GM23338 (cell line): ENCODE results near the gene MVB12B. TPM values are rescaled to one million over a fixed set of nuclear protein-coding genes. Genes with fewer than 3 reads are reported as not detected.

Experiments
- ATAC-seq: fragments of 200-7000 bp; cut with Tn5 transposase; 3 replicates; pipeline ENCODE4 v1.9.1; 2020
- DNase-seq: peaks from one replicate; pipeline ENCODE4 v3.0.0-alpha.2; 2015; ENCODE audit warnings: low spot score
- H2AFZ ChIP-seq: fragments of 200-600 bp; sonication (generic); 2 replicates; pipeline ENCODE4 v1.8.0; 2016; ENCODE audit warnings: antibody characterized with exemption, mild to moderate bottlenecking, moderate library complexity
- H3F3A ChIP-seq: fragments of 200-600 bp; sonication (generic); replicated peaks from 2 replicates; pipeline ENCODE4 v1.8.0; 2017; ENCODE audit warnings: antibody characterized with exemption, mixed run types, low read depth
- H3K27ac ChIP-seq: fragments of 200-600 bp; sonication (generic); 2 replicates; pipeline ENCODE4 v1.6.1; 2016; ENCODE audit warnings: low read depth
- H3K27me3 ChIP-seq: fragments of 200-600 bp; sonication (generic); 2 replicates; pipeline ENCODE4 v1.8.0; 2016; ENCODE audit warnings: mild to moderate bottlenecking, mixed run types, moderate library complexity; ENCODE audit not compliant: insufficient read depth
- H3K36me3 ChIP-seq: fragments of 200-600 bp; sonication (generic); 2 replicates; pipeline ENCODE4 v1.8.0; 2016; ENCODE audit warnings: mild to moderate bottlenecking; ENCODE audit not compliant: insufficient read depth
- H3K4me1 ChIP-seq: fragments of 200-600 bp; sonication (generic); 2 replicates; pipeline ENCODE4 v1.8.0; 2016; ENCODE audit warnings: mild to moderate bottlenecking, moderate library complexity; ENCODE audit not compliant: insufficient read depth
- H3K4me2 ChIP-seq: fragments of 200-600 bp; sonication (generic); 2 replicates; pipeline ENCODE4 v1.7.1; 2017; ENCODE audit warnings: mixed run types
- H3K4me3 ChIP-seq: fragments of 200-600 bp; sonication (generic); 2 replicates; pipeline ENCODE4 v1.6.1; 2016; ENCODE audit warnings: mixed run types
- H3K79me2 ChIP-seq: fragments of 200-600 bp; sonication (generic); replicated peaks from 2 replicates; pipeline ENCODE4 v1.8.0; 2017; ENCODE audit warnings: mild to moderate bottlenecking; ENCODE audit not compliant: insufficient read depth
- H3K9me2 ChIP-seq: fragments of 200-600 bp; sonication (generic); 2 replicates; pipeline ENCODE4 v1.8.0; 2017; ENCODE audit not compliant: insufficient read depth
- H4K20me1 ChIP-seq: fragments of 200-600 bp; sonication (generic); replicated peaks from 2 replicates; pipeline ENCODE4 v1.8.0; 2017; ENCODE audit warnings: mild to moderate bottlenecking; ENCODE audit not compliant: insufficient read depth
- H3K27ac Mint-ChIP-seq: 2 replicates; pipeline ENCODE4 v1.8.0; 2020; ENCODE audit warnings: inconsistent platforms, mild to moderate bottlenecking, moderate library complexity, mixed read lengths
- H3K27me3 Mint-ChIP-seq: 3 replicates; pipeline ENCODE4 v1.8.0; 2022; ENCODE audit warnings: low read depth, mild to moderate bottlenecking, moderate library complexity, mixed read lengths, inconsistent platforms; ENCODE audit not compliant: insufficient read depth, poor library complexity
- H3K36me3 Mint-ChIP-seq: 3 replicates; pipeline ENCODE4 v1.8.0; 2021; ENCODE audit warnings: low read depth, mild to moderate bottlenecking, inconsistent platforms, moderate library complexity, mixed read lengths
- H3K4me1 Mint-ChIP-seq: 3 replicates; pipeline ENCODE4 v1.8.0; 2020; ENCODE audit warnings: mild to moderate bottlenecking, inconsistent platforms, mixed read lengths
- H3K4me3 Mint-ChIP-seq: 3 replicates; pipeline ENCODE4 v1.8.0; 2021; ENCODE audit warnings: moderate library complexity, mild to moderate bottlenecking, inconsistent platforms, mixed read lengths
- H3K9me3 Mint-ChIP-seq: 3 replicates; pipeline ENCODE4 v1.8.0; 2020; ENCODE audit warnings: moderate library complexity, mild to moderate bottlenecking, inconsistent platforms, mixed read lengths
- CREB1 ChIP-seq: fragments of 250-450 bp; sonication (Bioruptor Pico); IDR thresholded peaks from 2 replicates; pipeline ENCODE4 v1.5.0; 2020; ENCODE audit warnings: low read depth, mild to moderate bottlenecking, moderate library complexity
- CTCF ChIP-seq, 2 experiments: fragments of 200-600 bp in 1 of 2; sonication (generic) in 1 of 2; conservative IDR thresholded peaks; 2 replicates each; pipeline versions ENCODE4 v1.5.1 to v1.6.1; 2016 to 2017; ENCODE audit warnings: antibody characterized with exemption in 2 of 2, low read depth in 2 of 2, mild to moderate bottlenecking in 2 of 2, moderate library complexity in 1 of 2
- ETS1 ChIP-seq: IDR thresholded peaks from 2 replicates; pipeline ENCODE4 v1.6.1; 2016; ENCODE audit warnings: antibody characterized with exemption
- EZH2 ChIP-seq: fragments of 200-600 bp; sonication (generic); IDR thresholded peaks from one replicate; pipeline ENCODE4 v1.8.0; 2017; ENCODE audit warnings: antibody characterized with exemption, mild to moderate bottlenecking, low read depth; ENCODE audit not compliant: unreplicated experiment
- EZH2phosphoT487 ChIP-seq: fragments of 200-600 bp; sonication (generic); IDR thresholded peaks from one replicate; pipeline ENCODE4 v1.8.1; 2018; ENCODE audit warnings: antibody characterized with exemption; ENCODE audit not compliant: unreplicated experiment
- JUNB ChIP-seq: IDR thresholded peaks from one replicate; pipeline ENCODE4 v1.6.1; 2016; ENCODE audit warnings: antibody characterized with exemption; ENCODE audit not compliant: unreplicated experiment
- NANOG ChIP-seq: IDR thresholded peaks from 2 replicates; pipeline ENCODE4 v1.6.1; 2016; ENCODE audit warnings: antibody characterized with exemption, borderline replicate concordance
- POLR2AphosphoS5 ChIP-seq: IDR thresholded peaks from 2 replicates; pipeline ENCODE4 v1.6.1; 2016; ENCODE audit warnings: antibody characterized with exemption, low read depth
- REST ChIP-seq: IDR thresholded peaks from one replicate; pipeline ENCODE4 v1.6.1; 2018; ENCODE audit warnings: antibody characterized with exemption; ENCODE audit not compliant: unreplicated experiment
- STAT1 ChIP-seq: IDR thresholded peaks from one replicate; pipeline ENCODE4 v1.6.1; 2016; ENCODE audit warnings: antibody characterized with exemption; ENCODE audit not compliant: unreplicated experiment
- ZNF114 ChIP-seq: fragments of 250-450 bp; sonication (Bioruptor Pico); IDR thresholded peaks from 2 replicates; pipeline ENCODE4 v1.5.0; 2020; ENCODE audit warnings: mild to moderate bottlenecking, moderate library complexity
- ZNF331 ChIP-seq: fragments of 250-450 bp; sonication (Bioruptor Pico); IDR thresholded peaks from 2 replicates; pipeline ENCODE4 v1.5.0; 2020; ENCODE audit warnings: low read depth, mild to moderate bottlenecking, moderate library complexity
- ZNF462 ChIP-seq: fragments of 250-450 bp; sonication (Bioruptor Pico); IDR thresholded peaks from 2 replicates; pipeline ENCODE4 v1.5.0; 2020; ENCODE audit warnings: mild to moderate bottlenecking, moderate library complexity
- polyA plus RNA-seq: library from polyadenylated mRNA; unstranded; fragments of >200 nt; fragmentation: Nextera tagmentation; extraction: Ambion mirVana; gene quantifications from 2 replicates; pipeline ENCODE4 v1.2.1, GENCODE V29; 2016
- total RNA-seq: library from RNA; depleted of rRNA; stranded (reverse); fragments of >200 nt; shearing (Covaris generic); gene quantifications from 2 replicates; pipeline ENCODE4 v1.2.3, GENCODE V29; 2014

The MVB12B gene
- total and polyA plus RNA-seq, 2 experiments from 2014 or later, result 1.9 to 6.6 TPM

- no peaks in the 10 kb centered on the region for H4K20me1 ChIP-seq
- H3K27me3 ChIP-seq, result no peaks in the 10 kb centered on the region
- ATAC-seq, result no peak
- no peak overlapping the region for H2AFZ ChIP-seq
- Mint-ChIP-seq H3K9me3 (no peaks in the 10 kb centered on the region), H3K27ac (no peak overlapping the region), H3K4me3 (no peak overlapping the region), H3K36me3 (no peaks in the 10 kb centered on the region), H3K4me1 (no peaks in the 10 kb centered on the region), H3K27me3 (peaks cover 8% of the 10 kb centered on the region)
- DNase-seq, result no peak
- H3F3A ChIP-seq, result no peaks in the 10 kb centered on the region
- H3K4me3 ChIP-seq, result no peak overlapping the region
- TF ChIP-seq EZH2 (no peak), CTCF (conservative IDR thresholded peaks at IDR 0.05; ENCODE audit: low read depth in 2 of 2) (no peak), POLR2AphosphoS5 (no peak), CREB1 (CRISPR knock-in tag) (no peak), ZNF114 (no peak), EZH2phosphoT487 (no peak), REST (no peak), NANOG (no peak), ETS1 (no peak), STAT1 (no peak), ZNF331 (CRISPR knock-in tag) (no peak), JUNB (no peak), ZNF462 (CRISPR knock-in tag) (no peak)
- no peaks in the 10 kb centered on the region for H3K4me1 ChIP-seq
- H3K27ac ChIP-seq, result no peak overlapping the region
- no peak overlapping the region for H3K4me2 ChIP-seq
- H3K79me2 ChIP-seq, result no peaks in the 10 kb centered on the region
- no peaks in the 10 kb centered on the region for H3K36me3 ChIP-seq
- no peaks in the 10 kb centered on the region for H3K9me2 ChIP-seq
Measured at GRCh38 chr9:126551812-126552211, 225.2 kb downstream of the MVB12B start.
